Measurements from ENCODE around the gene SPRED1.

The SPRED1 gene

GRCh38 chr15:38259134-38259533, 6.5 kb downstream of the SPRED1 start (continued):
- no peak for TF ChIP-seq ZNF830 (tag by site-specific recombination; IDR thresholded peaks at IDR 0.05; ENCODE audit: low read depth)
- no peak for TF ChIP-seq GLI4 (tag by site-specific recombination; IDR thresholded peaks at IDR 0.05)
- TF ChIP-seq, protein P1, sequence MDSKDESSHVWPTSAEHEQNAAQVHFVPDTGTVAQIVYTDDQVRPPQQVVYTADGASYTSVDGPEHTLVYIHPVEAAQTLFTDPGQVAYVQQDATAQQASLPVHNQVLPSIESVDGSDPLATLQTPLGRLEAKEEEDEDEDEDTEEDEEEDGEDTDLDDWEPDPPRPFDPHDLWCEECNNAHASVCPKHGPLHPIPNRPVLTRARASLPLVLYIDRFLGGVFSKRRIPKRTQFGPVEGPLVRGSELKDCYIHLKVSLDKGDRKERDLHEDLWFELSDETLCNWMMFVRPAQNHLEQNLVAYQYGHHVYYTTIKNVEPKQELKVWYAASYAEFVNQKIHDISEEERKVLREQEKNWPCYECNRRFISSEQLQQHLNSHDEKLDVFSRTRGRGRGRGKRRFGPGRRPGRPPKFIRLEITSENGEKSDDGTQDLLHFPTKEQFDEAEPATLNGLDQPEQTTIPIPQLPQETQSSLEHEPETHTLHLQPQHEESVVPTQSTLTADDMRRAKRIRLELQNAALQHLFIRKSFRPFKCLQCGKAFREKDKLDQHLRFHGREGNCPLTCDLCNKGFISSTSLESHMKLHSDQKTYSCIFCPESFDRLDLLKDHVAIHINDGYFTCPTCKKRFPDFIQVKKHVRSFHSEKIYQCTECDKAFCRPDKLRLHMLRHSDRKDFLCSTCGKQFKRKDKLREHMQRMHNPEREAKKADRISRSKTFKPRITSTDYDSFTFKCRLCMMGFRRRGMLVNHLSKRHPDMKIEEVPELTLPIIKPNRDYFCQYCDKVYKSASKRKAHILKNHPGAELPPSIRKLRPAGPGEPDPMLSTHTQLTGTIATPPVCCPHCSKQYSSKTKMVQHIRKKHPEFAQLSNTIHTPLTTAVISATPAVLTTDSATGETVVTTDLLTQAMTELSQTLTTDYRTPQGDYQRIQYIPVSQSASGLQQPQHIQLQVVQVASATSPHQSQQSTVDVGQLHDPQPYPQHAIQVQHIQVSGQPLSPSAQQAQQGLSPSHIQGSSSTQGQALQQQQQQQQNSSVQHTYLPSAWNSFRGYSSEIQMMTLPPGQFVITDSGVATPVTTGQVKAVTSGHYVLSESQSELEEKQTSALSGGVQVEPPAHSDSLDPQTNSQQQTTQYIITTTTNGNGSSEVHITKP (tag by site-specific recombination; IDR thresholded peaks at IDR 0.05): no peak
- no peak for TF ChIP-seq ZNF37A (tag by site-specific recombination; IDR thresholded peaks at IDR 0.05)

GRCh38 chr15:38260077-38260476, 7.4 kb downstream of the SPRED1 start:
- no peaks in the 10 kb centered on the region for H3K9me3 ChIP-seq (ENCODE audit: control insufficient read depth, insufficient read depth, low read depth, low read length)
- POLR2A ChIA-PET: no interaction called here
- peaks cover 5% of the 10 kb centered on the region; the same call in 1 of the 2 replicates for H3K4me1 ChIP-seq (ENCODE audit: control insufficient read depth, insufficient read depth, low read length)
- no peaks in the 10 kb centered on the region for H3K36me3 ChIP-seq (ENCODE audit: control insufficient read depth in 2 of 2, insufficient read depth in 1 of 2, low read length in 2 of 2)
- TF ChIP-seq ZNF292 (tag by site-specific recombination; IDR thresholded peaks at IDR 0.05; ENCODE audit: borderline replicate concordance, low read depth): no peak
- TF ChIP-seq ATF2 (tag by site-specific recombination; IDR thresholded peaks at IDR 0.05; ENCODE audit: low read depth): no peak
- no peak for TF ChIP-seq KLF8 (tag by site-specific recombination; IDR thresholded peaks at IDR 0.05)
- no peak for TF ChIP-seq ZNF585B (tag by site-specific recombination; IDR thresholded peaks at IDR 0.05)
- no peak for TF ChIP-seq ZNF624 (tag by site-specific recombination; IDR thresholded peaks at IDR 0.05)
- no peak for TF ChIP-seq ZNF324 (tag by site-specific recombination; IDR thresholded peaks at IDR 0.05)
- TF ChIP-seq ZNF138 (tag by site-specific recombination; IDR thresholded peaks at IDR 0.05; ENCODE audit: borderline replicate concordance): no peak
- TF ChIP-seq ZNF654 (tag by site-specific recombination; IDR thresholded peaks at IDR 0.05; ENCODE audit: low read depth): no peak
- TF ChIP-seq ZNF221 (tag by site-specific recombination; IDR thresholded peaks at IDR 0.05; ENCODE audit: borderline replicate concordance): no peak
- TF ChIP-seq, protein P2, sequence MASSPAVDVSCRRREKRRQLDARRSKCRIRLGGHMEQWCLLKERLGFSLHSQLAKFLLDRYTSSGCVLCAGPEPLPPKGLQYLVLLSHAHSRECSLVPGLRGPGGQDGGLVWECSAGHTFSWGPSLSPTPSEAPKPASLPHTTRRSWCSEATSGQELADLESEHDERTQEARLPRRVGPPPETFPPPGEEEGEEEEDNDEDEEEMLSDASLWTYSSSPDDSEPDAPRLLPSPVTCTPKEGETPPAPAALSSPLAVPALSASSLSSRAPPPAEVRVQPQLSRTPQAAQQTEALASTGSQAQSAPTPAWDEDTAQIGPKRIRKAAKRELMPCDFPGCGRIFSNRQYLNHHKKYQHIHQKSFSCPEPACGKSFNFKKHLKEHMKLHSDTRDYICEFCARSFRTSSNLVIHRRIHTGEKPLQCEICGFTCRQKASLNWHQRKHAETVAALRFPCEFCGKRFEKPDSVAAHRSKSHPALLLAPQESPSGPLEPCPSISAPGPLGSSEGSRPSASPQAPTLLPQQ (tag by site-specific recombination; IDR thresholded peaks at IDR 0.05): no peak
- no peak for TF ChIP-seq SETDB1 (IDR thresholded peaks at IDR 0.05; ENCODE audit: insufficient read length, low read length)
- TF ChIP-seq ZNF416 (tag by site-specific recombination; IDR thresholded peaks at IDR 0.05): no peak
- TF ChIP-seq ZNF677 (tag by site-specific recombination; IDR thresholded peaks at IDR 0.05): no peak
- H3K4me3 ChIP-seq (ENCODE audit: low read depth, low read length): no peak overlapping the region
- H3K27ac ChIP-seq (ENCODE audit: extremely low read depth, low read depth, low read length): no peak overlapping the region
- CTCF ChIA-PET: interaction anchor here (0.6 kb wide), 2 partner anchors 69 to 1845 kb away, joined by 3 read pairs; no protein-coding TSS in a partner anchor

- Histone ChIP-seq H3K9me3 (ENCODE audit: control insufficient read depth, insufficient read depth, low read depth, low read length) (no peaks in the 10 kb centered on the region), H3K4me3 (ENCODE audit: low read depth, low read length) (no peak overlapping the region), H3K27ac (ENCODE audit: extremely low read depth, low read depth, low read length) (no peak overlapping the region), H3K4me1 (ENCODE audit: control insufficient read depth, insufficient read depth, low read length) (no peaks in the 10 kb centered on the region), H3K36me3 (ENCODE audit: control insufficient read depth in 2 of 2, insufficient read depth in 1 of 2, low read length in 2 of 2) (no peaks in the 10 kb centered on the region)
- no peak for TF ChIP-seq ZNF140 (tag by site-specific recombination; IDR thresholded peaks at IDR 0.05)
- TF ChIP-seq GLIS1 (tag by site-specific recombination; IDR thresholded peaks at IDR 0.05): no peak
- TF ChIP-seq ZNF768 (tag by site-specific recombination; IDR thresholded peaks at IDR 0.05): no peak
- no peak for TF ChIP-seq ZNF292 (tag by site-specific recombination; IDR thresholded peaks at IDR 0.05; ENCODE audit: borderline replicate concordance, low read depth)
- TF ChIP-seq ZNF658 (tag by site-specific recombination; IDR thresholded peaks at IDR 0.05): no peak
- TF ChIP-seq ZNF114 (tag by site-specific recombination; IDR thresholded peaks at IDR 0.05): no peak
- TF ChIP-seq, protein P3, sequence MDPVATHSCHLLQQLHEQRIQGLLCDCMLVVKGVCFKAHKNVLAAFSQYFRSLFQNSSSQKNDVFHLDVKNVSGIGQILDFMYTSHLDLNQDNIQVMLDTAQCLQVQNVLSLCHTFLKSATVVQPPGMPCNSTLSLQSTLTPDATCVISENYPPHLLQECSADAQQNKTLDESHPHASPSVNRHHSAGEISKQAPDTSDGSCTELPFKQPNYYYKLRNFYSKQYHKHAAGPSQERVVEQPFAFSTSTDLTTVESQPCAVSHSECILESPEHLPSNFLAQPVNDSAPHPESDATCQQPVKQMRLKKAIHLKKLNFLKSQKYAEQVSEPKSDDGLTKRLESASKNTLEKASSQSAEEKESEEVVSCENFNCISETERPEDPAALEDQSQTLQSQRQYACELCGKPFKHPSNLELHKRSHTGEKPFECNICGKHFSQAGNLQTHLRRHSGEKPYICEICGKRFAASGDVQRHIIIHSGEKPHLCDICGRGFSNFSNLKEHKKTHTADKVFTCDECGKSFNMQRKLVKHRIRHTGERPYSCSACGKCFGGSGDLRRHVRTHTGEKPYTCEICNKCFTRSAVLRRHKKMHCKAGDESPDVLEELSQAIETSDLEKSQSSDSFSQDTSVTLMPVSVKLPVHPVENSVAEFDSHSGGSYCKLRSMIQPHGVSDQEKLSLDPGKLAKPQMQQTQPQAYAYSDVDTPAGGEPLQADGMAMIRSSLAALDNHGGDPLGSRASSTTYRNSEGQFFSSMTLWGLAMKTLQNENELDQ (tag by site-specific recombination; IDR thresholded peaks at IDR 0.05; ENCODE audit: low read depth): no peak
- CTCF ChIA-PET: no interaction called here
- POLR2A ChIA-PET: no interaction called here
Observed at GRCh38 chr15:38263251-38263650, 10.6 kb downstream of the SPRED1 start.
